Coronary artery (tissue), 2 donors: ENCODE measurements around the gene UBL5.

Experiments used
- DNase-seq: peaks from one replicate; pipeline ENCODE4 v3.0.0-alpha.2; 2017; ENCODE audit warnings: low spot score
- H3K27ac ChIP-seq, 2 donors: fragments of 200-600 bp; sonication (generic); one replicate each; pipeline ENCODE4 v1.5.1; 2016 to 2019
- H3K4me3 ChIP-seq: fragments of 200-600 bp; sonication (generic); 2 replicates; pipeline ENCODE4 v1.5.1; 2016; ENCODE audit warnings: mild to moderate bottlenecking, moderate library complexity
- CTCF ChIP-seq: fragments of 200-600 bp; sonication (generic); IDR thresholded peaks from one replicate; pipeline ENCODE4 v1.5.1; 2019; ENCODE audit warnings: antibody characterized with exemption

UBL5 gene

DNA sequence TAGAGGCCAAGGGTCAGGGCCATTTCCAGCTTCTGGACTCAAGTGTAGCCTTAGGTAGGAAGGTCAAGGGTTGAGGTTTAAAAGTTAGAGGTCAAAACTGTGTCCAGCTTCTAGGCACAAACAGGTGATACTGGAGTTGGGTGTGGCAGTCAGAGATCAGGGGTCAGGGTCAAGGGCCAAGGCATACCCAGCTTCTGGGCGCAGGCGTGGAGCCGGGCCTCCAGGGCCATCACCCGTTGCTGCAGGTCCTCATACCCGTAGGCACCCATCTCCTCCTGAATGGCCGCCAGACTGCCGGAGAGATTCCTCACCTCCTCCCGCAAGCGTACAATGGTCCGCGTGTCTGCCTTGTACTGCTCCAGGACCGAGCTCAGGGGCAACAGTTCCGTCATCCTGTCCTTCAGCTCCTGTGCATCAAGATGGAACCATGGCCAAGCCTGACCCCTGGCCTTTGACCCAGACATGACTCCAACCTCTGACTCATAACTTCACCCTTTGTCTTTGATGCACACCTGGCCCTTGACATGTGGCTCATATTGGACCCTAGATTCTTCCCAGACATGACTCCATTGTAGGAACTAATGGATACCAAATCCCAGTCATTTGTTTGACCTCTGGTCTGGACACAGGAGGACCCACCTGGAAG is 29.5 kb downstream of the UBL5 start:
- TF ChIP-seq CTCF: no peak
- no peak for DNase-seq
- Histone ChIP-seq H3K27ac (no peak overlapping the region), H3K4me3 (no peak overlapping the region)

- DNase-seq: no peak
- no peak for TF ChIP-seq CTCF
- Histone ChIP-seq H3K27ac (no peak overlapping the region), H3K4me3 (no peak overlapping the region)
Observed at GRCh38 chr19:9857920-9858746, 30.4 kb downstream of the UBL5 start.

DNA sequence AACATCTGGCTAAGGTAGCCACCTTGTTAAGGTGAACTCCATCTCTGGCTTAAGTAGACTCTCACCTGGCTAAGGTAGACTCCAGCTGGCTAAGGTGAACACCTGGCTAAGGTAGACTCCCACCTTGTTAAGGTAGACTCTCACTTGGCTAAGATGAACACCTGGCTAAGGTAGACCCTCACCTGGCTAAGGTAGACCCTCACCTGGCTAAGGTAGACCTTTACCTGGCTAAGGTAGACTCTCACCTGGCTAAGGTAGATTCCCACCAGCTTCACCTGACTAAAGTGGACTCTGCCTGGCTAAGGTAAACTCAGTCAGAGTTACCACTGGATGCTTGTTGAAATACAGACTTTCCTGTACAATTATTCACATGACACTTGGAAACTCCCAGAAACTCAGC is 31.0 kb downstream of the UBL5 start:
- no peak for DNase-seq
- Histone ChIP-seq H3K27ac (no peak overlapping the region), H3K4me3 (no peak overlapping the region)
- no peak for TF ChIP-seq CTCF

DNA sequence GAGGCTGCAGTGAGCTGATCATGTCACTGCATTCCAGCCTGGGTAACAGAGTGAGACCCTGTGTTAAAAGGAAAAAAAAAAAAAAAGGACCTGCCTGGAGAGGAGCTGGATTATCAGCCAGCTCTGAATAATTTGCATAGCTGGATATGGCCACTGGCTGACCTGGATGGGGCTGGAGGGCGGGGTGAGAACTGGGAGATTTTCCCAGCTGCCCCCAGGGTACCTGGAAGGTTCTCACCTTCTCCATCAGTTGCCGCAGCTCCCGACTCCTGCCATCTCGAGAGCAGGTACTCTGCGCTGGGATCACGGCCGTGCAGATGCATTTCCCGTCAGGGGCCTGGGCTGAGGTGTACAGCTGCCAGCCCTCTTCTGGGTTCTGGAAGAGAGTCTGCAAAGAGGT is 32.7 kb downstream of the UBL5 start:
- no peak for TF ChIP-seq CTCF
- no peak for DNase-seq
- Histone ChIP-seq H3K4me3 (no peak overlapping the region), H3K27ac (no peak overlapping the region)

- H3K27ac ChIP-seq: no peak overlapping the region
- TF ChIP-seq CTCF: no peak
- no peak for DNase-seq
- no peak overlapping the region for H3K4me3 ChIP-seq
Observed at GRCh38 chr19:9861503-9861902, 33.8 kb downstream of the UBL5 start.

DNA sequence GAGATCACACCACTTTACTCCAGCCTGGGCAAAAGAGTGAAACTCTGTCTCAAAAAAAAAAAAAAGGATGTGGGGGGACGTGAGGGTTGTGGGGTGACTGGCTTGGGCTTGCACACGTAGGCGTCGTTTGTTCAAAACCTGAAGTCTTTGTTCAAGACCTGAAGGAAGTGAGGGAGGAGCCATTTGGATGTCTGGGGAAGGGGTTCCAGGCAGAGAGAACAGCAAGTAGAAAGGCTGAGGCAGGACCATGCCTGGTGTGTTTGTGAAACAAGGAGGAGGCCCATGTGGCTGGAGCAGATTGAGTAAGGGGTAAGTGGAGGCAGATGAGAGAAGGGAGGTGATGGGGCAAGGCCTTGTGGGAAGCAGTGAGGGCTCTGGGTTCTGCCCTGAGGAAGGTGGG is 35.2 kb downstream of the UBL5 start:
- TF ChIP-seq CTCF: no peak
- no peak for DNase-seq

GRCh38 chr19:9863759-9864158 is 36.0 kb downstream of the UBL5 start:
- no peak for TF ChIP-seq CTCF
- no peak overlapping the region for H3K27ac ChIP-seq
- DNase-seq: no peak
- H3K4me3 ChIP-seq: no peak overlapping the region

More for the DNA sequence above, 35.2 kb downstream of the UBL5 start:
- Histone ChIP-seq H3K27ac (no peak overlapping the region), H3K4me3 (no peak overlapping the region)
